HG03103 (cell line): Measurements from ENCODE around the gene P2RY6.
"Not testable (repeated sequence)": the region's sequence is repeated elsewhere in the genome, so short reads cannot be mapped to it uniquely, and the experiment has no call there.

Experiments
- ATAC-seq: cut with Tn5 transposase; IDR thresholded peaks from one replicate; pipeline ENCODE4 v1.9.1; 2021; ENCODE audit warnings: low read depth; ENCODE audit not compliant: unreplicated experiment

P2RY6 gene

DNA sequence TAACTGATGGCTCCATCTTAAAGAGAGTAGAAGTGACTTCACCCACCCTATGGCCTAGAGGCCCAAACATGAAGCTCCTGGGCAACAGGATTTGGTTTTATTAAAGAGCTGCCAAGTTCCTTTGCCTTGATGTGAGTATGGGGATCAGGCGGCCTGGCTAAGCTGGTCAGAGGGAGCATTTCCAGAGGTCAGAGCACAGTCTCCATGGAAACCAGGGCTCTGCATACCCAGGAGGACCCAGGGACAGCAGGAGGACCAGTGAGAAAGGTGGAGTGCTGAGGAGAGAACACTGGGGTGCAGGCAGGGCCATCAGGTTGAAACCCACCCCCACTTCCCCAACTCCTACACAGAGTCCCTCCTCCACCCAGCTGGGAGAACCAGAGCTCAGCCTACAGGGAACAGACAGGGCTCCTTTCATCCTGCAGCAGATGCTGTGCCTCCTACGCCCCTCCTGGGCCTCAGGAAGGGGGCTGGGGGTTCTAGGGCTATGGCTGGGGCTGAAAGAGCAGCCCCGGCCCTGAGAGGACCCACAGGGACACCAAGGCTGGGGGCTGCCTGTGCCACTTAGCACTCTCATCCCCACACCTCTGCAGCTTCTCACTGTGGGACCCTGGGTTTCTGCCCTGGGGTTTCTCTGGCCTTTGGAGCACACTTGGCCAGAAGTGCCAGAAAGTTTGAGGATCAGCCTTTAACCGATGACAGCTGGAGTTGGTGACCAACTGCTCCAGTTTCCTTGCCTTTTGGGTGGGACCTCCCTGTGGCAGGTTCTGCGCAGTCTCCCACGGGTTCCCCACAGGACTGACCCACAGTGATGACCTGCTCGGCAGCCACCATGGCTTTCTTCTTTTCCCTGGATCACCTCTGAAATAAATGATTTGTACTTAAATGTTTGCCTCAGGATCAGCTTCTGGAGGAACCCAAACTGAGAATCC lies 13.8 kb upstream of the P2RY6 start:
- ATAC-seq, result no peak

DNA sequence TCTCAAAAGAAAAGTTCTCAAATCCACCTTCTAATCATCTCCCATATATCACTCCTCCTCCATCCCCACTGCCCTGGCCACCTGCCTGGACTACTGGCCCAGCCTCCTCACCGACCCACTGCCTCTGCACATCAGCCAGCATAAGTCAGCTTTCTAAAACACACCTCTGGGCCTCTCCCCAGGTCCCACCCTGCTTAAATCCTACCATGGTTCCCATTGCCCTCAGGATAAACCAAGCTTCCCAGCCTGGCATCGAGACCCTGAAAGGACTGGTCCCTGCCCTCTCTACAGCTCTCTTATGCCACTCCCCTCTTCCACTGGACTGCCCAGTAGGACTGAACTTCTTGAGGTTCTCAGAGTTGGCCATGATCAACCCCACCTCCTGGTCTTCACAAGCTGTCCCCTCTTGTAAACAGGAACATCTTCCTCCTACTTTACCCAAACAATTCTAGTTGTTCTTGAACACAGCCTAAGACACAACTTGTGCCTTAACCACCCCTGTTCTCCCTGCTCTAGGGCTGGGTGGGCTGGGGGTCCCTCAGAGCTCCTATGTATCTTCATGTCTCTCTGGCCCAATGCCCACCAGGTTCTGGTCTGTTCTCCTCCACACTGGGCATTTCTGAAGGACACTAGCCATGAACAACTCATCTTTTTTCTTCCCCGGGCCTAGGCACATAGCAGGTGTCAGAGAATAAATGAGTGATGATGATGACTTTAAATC lies 12.6 kb upstream of the P2RY6 start:
- ATAC-seq, result no peak

DNA sequence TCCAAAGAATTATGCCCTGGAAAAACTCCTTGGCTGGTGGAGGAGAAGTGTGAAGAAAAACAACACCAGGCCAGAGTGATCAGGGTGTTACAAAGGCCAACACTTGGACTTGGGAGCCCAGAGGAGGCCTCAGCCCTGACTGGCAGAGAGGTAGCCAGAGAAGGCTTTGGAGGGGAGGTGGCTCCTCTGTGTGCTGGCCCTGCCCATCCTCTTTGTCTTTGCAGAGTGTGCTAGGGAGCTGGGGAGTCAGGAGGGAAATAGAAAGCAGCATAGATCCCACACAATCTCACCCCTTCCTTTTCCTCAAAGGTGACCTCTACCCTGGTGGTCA lies 12.0 kb upstream of the P2RY6 start:
- no peak for ATAC-seq

DNA sequence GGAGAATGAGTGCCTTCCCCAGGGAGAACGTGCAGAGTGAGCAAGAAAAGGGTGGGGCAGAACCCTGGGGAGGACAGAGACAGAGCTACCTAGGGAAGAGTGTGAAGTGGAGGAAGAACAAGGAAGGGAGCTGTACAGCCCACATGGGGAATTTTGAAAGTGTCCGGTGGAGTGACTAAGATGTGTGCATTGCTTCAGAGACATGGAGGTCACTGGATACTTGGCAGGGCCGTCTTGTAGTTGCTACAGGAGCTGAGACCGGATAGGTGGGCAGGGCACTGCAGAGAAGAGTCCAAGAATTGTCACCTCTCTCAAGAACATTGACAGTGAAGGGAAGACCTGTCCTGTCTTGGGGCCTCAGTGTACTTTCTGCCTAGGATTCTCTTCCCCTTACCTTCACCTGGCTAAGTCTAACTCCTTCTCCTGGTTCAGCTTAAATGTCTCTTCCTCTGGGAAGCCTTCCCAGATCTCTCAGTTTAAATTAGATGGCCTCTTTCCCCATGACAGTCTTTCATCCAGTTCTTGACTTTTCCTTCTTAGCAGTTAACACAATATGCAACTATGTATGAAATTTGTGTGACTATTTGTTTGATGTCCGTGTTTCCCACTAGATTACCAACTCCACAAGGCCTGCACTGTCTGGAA lies 9.2 kb upstream of the P2RY6 start:
- ATAC-seq, result no peak

DNA sequence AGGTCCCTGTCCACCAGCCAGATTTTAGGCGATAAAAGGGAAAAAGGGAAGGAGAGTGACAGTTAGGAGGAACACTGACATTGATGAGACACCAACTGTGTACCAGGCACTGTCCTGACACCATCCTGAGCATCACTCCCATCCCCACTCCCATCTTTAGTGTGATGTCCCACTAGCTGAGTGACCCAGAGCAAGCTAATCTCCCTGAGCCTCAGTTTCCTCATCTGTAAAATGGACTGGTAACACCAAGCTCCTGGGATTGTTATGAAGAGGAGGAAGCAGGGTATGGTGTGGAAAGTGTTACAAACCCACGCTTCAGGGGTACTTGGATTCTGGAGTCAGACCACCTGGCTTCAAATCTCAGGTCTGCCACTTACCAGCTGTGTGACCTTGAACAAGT lies 8.5 kb upstream of the P2RY6 start:
- ATAC-seq, result no peak

DNA sequence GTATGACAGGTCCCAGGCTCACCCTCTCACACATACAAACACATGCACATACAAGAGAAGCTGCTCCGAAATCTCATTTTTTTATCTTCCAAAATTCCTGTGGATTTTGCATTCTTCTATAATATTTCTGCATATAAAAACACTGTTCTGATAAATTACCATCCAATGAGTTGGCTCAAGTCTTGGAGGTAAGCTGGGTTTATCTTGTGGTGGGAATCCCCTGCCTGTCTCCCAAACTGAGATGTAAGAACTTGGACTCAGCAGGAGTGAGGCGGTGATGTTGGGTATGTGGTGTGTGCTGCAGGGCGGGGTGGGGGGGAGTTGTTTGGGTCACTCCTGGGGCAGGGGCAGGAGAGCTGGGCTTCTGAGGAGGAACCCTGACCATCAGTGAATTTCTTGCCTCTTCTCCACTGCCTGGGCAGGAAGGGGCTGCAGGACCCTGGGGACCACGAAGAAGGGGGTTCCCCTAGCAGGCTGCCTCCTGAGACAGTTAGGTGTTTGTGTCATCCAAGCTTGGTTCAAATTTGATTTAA lies 6.8 kb upstream of the P2RY6 start:
- no peak for ATAC-seq

DNA sequence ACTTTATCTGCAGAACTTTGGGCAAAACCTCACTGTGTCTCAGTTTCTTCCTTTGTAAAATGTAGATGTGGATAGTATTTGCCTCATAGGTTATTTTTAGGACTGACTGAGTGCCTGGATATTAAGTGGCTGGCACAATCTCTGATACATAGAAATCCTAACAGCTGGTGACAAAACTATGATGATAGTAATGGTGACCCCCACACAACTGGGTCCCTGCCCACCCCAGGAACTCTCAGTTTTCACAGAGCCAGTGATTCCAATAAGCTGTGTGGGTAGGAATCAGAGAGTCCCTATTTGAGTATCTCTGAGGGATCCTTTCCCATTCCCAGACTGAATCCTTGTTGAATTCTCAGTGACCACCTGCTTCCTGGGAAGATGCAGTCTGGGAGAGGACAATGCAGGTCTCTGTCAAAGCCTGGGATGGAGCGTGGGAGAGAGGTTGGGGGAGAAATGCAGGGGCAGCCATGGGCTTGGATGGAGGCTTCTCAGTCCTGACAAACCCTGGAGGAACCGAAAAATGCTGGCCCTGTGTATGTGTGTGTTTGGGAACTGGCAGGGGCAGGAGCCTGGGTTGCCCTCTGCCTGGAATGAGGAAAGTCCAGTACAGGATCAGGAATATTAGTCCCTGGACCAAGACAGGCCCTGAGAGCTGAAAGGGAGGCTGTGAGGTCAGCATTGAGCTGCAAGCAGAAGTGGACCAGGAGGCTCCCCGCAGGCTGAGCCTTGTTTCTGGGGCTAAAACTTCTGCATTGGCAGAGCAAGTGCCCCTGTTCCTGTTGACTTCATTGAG lies 6.1 kb upstream of the P2RY6 start:
- no peak for ATAC-seq

DNA sequence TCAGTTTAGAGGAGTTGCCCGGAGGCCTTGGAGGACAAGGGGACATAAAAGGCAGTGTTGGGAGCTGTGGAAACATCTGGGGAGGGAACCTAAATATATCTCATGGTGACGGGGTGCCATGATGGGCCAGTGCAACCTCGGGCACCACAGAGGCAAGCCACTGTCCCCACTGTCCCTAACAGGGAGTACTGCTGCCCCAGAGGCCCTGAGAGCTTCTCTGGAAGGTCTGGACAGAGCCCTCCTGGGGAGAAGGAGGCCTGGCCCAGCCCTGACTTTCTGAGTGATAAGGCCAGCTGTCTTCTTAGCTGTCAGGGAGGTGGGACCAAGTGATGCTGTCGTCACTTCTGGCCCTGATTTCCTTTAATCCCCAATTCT lies 5.5 kb upstream of the P2RY6 start:
- ATAC-seq, result no peak

DNA sequence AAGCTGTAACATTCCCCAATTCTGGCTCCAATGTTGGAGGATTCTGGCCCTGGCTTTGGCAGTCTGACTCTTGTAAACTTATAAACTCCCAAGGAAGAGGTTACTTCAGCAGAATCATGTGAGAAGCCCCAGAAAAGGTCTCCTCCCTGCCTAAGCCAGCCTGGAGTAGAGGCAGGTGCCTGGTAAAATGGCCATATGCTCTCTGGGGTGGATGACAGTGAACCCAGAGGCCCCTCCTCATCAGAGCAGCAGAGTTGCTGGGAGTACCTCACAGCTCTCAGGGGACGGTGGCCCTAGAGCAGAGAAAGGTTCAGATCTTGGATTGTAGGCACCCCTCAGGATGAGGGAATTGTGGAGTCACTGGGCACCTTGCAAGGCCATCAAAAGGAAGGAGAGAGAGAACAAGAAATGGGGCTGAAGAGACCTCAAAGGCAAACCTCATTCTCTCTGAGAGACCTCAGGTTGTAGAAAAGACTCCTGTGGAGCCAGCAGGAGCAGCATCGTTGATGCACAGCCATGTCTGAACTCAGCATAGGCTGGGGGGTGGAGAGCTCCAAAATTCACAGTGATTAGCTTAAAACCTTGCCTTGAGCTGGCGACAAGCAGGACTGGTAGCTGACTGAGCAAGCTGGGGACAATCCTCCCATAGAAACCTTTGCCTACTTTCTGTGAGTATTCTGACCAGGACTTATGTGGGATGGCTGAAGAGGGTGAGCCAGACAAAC lies 4.9 kb upstream of the P2RY6 start:
- no peak for ATAC-seq

DNA sequence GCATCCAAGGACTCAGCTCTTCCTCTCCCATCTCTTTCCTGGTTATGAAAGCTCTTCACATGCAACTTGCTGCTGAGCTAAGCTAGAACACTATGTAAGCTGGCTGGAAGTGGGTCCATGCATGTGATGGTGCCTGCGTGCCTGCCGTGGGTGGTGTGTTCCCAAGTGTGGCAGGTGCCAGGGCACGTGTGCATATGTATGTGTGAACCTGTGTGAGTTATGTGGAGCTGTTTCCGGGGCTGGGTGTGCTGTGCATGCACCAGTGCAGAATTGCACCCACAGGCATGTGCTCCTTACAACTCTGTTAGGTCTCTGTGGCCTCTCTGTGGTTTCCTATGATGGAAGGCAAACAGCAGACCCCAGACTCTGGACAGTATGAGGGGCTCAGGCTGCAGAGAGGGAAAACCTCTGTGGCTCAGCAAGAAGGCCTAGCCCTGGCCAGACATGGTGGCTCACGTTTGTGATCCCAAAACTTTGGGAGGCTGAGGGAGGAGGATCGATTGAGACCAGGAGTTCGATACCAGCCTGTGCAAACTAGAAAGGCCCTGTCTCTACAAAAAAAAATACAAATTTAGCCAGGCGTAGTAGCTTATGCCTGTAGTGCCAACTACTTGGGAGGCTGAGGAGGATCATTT lies 4.1 kb upstream of the P2RY6 start:
- no peak for ATAC-seq

DNA sequence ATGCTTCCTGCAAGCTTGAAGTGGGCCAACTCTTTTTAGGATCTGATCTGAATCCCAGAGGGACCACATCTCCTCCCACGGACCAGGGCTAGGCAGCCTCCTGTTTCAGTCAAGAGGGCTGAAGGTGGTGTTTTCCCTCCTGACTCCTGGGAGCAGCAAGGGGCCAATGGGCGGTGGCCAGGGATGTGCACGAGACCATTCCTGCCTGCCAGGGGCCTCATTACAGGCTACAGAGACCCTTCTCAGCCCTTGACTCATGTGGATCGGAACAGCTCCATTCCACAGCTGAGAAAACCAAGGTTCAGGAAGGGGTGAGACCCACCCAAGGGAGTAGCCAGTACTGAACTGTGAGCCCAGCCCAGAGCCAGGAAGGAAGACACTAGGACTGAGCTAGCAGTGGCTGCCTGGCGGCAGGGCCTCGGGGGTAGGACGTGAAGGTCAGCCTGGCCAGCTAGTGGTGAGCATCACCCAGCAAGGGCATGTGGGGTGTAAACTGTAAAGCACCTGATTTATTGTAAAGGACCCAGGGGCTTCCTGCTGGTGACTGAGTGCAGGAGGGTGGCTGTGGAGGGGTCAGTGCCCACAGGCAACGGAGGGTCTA lies 3.4 kb upstream of the P2RY6 start:
- ATAC-seq, result no peak

DNA sequence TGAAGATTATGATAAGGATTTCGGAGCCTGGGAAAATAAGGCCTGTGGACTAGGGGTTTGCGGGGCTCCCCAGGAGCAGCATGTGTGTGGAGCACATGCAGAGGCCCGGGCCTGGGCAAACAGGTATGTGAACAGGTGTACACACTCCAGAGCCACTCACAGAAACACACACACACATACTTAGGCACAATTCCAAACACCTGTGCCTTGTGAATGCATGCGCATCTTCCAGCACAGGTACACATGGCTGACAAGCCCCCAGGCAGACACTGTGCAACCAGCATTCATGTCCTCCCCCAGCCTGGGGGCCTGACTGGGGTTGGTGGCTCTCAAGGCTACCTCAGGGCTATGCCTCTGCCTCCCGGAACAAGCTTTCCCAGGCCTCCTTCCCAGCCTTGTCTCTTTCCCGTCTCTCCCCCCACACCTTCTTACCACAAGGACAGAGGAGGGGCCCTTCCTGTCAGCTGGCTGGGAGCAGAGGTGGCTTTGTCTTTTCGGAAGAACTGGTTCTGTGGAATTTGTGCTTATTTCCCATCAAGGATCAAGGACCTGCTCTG lies 2.6 kb upstream of the P2RY6 start:
- no peak for ATAC-seq

DNA sequence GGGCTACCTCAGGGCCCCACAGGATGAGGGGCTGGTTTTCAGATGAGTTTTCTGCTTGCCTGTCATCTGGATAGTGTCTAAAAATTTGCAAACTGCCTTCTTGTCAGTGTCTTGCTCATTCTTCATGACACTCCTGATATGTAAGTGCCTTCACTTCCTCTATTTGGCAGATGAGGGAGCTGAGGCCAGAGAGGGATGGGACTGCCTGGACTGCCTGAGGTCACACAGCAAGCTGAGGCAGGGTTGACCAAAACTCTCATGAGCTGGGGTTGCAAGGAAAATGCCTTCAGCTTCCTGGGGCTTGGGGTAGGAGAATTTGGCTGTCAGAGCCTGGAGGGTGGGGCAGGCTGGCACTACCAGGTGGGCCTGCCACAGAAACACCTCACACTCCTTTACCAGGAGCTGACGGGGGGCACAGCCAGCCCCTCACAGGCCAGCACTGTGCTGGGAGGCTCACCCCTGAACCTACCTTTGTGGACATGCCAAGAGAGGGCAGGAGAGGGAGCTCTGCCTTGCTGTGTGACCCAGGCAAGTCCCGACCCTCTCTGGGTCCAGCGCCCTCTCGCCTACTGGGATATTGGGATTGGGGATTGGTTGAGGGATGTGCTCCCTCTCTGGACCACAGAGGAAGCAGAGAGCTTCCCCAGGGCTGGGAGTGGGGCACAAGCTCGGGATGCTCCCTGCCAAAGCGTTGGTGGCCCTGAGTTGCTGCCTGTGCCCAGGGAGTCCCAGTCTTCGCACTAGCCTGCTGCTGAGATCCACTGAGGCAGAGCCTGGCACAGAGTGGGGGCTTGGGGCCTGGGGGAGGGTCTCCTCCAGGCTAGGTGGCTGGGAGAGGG lies 1.9 kb upstream of the P2RY6 start:
- no peak for ATAC-seq

DNA sequence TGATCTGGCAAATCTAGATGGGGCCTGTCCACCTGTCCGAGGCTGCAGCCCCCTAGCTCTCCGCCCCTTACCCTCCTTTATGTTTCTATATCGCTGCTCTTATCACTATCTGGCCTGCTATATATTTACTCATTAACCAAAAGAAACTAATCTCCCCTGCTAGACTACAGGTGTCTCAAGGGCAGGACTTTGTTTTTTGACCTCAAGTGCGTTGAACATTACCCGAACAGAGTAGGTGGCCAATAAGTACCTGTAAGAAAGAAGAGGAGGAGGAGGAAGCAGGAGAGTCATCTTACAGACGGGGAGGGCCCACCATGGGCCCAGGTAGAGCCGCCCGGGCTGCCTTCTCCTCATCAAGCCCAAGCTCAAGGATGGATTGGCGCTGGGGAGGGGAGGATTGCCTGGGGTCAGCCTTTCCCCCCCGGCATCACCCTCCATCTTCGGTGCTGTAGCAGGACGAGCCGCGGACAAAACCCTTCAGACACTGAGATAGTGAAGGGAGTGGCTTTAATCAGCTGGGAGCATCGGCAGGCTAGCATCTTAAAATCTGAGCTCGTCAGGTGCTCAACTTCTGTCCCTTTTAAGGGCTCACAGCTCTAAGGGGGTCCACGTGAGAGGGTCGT lies 1.2 kb upstream of the P2RY6 start:
- ATAC-seq, result no peak

DNA sequence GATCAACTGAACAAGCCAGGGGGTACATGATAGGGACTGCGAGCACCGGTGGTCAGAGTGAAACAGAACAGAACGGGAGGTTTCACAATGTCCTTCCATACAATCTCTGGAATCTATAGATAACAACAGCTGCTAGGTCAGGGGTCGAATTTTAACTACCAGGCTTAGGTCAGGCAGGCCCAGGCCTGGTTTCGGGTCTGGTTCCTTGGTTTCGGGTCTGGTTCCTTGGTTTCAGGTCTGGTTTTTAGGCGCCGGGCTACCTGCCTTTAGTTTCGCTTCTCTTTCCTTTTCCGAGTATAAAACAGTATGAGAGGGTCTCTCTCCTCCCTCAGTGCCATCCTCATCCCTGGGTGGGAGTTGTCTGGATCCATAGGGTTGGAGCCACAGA lies 666 bp upstream of the P2RY6 start:
- not testable (repeated sequence) for ATAC-seq

DNA sequence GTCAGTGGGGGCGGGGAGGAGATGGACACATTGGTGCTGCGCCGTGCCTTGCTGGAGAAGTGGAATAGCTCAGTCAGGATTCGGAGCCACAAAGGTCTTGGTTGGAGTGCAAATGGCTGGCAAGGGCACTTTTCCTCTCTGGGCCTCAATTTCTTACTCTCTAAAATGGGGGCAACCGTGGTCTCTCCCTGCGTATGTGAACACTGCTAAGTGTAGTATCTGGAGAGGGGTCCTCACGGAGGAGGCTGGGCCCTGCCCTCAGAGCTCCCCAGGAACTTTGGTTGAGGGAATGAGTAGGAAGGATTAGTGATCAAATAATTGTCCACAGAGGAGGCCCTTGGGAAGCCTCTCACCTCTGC lies 521 bp downstream of the P2RY6 start:
- no peak for ATAC-seq

DNA sequence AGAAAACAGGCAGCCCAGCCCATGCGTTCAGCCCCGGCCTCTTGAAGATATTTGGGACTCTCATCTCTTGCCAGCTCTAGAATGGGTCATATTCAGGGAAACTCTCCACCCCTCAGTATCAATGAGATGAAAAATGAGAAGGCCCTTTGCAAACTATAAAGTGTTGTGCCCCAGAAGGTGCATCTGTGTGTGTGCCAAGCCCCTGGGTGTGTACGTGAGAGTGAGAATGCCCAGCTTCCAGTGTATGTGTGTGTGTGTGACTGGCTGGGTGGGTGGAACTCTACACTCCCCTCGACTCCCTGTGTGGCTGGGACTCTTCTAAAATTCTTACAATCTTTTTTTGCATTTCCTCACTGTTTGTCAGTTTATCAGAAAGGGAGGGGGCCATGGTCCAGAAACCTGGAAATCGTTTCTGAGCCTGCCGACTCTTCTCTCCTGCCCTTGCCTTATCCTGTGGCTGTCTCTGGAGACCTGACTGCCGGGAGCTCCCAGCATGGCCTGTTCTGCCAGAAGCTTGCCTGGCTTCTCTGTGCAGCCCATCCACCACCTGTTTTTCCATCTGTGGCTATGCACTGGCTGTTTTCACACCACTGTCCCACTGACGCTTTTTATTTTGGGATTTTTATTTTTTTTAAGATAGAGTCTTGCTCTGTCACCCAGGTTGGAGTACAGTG lies 1.2 kb downstream of the P2RY6 start:
- no peak for ATAC-seq
